IMR-90 (cell line): ENCODE measurements around the gene HSF2. TPM values are rescaled to one million over a fixed set of nuclear protein-coding genes. Genes with fewer than 3 reads are reported as not detected.

Experiments
- ATAC-seq: fragments of 200-7000 bp; cut with Tn5 transposase; 2 replicates; pipeline ENCODE4 v1.9.1; 2020; ENCODE audit warnings: low read depth, mild to moderate bottlenecking, moderate library complexity
- BruUV-seq: library from RNA; stranded (reverse); fragments of 400-500 nt; replicated peaks from 2 replicates; lab custom pipeline; 2021; lab: Mats Ljungman, UMichigan
- CTCF ChIA-PET: fragments of 300-600 bp; formaldehyde crosslinking; extraction: SDS; loops from one replicate; lab custom pipeline; 2021; ENCODE audit warnings: antibody characterized with exemption; lab: Yijun Ruan, JAX
- POLR2A ChIA-PET: fragments of 300-600 bp; sonication (Branson Sonifier 250); formaldehyde crosslinking; loops from one replicate; lab custom pipeline; 2022; ENCODE audit warnings: antibody characterized with exemption; ENCODE audit not compliant: unreplicated experiment; lab: Charles Lee
- DNase-seq: peaks from one replicate; pipeline ENCODE4 v3.0.0; 2013
- H2AFZ ChIP-seq: replicated peaks from 2 replicates; pipeline ENCODE3; 2013; ENCODE audit warnings: low read length, mild to moderate bottlenecking; ENCODE audit not compliant: poor library complexity
- H2AK5ac ChIP-seq: 2 replicates; pipeline ENCODE4 v1.6.1; 2013; ENCODE audit warnings: low read depth, low read length, inconsistent platforms
- H2AK9ac ChIP-seq: replicated peaks from 2 replicates; pipeline ENCODE3; 2013; ENCODE audit warnings: mild to moderate bottlenecking, low read depth, low read length, moderate library complexity; ENCODE audit not compliant: poor library complexity
- H2BK120ac ChIP-seq: 2 replicates; pipeline ENCODE4 v1.6.1; 2013; ENCODE audit warnings: low read depth, low read length, inconsistent platforms
- H2BK15ac ChIP-seq: 3 replicates; pipeline ENCODE4 v1.6.1; 2013; ENCODE audit warnings: low read depth, low read length, inconsistent platforms
- H2BK20ac ChIP-seq: 2 replicates; pipeline ENCODE4 v1.6.1; 2013; ENCODE audit warnings: low read depth, mild to moderate bottlenecking, inconsistent platforms, low read length, moderate library complexity
- H2BK5ac ChIP-seq: 2 replicates; pipeline ENCODE4 v1.6.1; 2013; ENCODE audit warnings: mild to moderate bottlenecking, low read depth, low read length, inconsistent platforms; ENCODE audit not compliant: poor library complexity, severe bottlenecking
- H3K14ac ChIP-seq: replicated peaks from 2 replicates; pipeline ENCODE4 v1.6.1; 2013; ENCODE audit warnings: low read depth, low read length, inconsistent platforms
- H3K18ac ChIP-seq: 2 replicates; pipeline ENCODE4 v1.6.1; 2013; ENCODE audit warnings: low read depth, low read length, control low read depth
- H3K23ac ChIP-seq: 2 replicates; pipeline ENCODE4 v1.6.1; 2013; ENCODE audit warnings: low read depth, low read length, inconsistent platforms
- H3K27ac ChIP-seq: 2 replicates; pipeline ENCODE4 v1.5.1; 2013; ENCODE audit warnings: mild to moderate bottlenecking, control low read depth, low read length; ENCODE audit not compliant: insufficient read depth
- H3K27me3 ChIP-seq: 2 replicates; pipeline ENCODE4 v1.6.1; 2013; ENCODE audit warnings: low read length; ENCODE audit not compliant: control insufficient read depth, insufficient read depth
- H3K36me3 ChIP-seq: 2 replicates; pipeline ENCODE4 v1.6.1; 2013; ENCODE audit warnings: low read length, mixed read lengths; ENCODE audit not compliant: control insufficient read depth, insufficient read depth
- H3K4ac ChIP-seq: 2 replicates; pipeline ENCODE4 v1.6.1; 2013; ENCODE audit warnings: low read depth, low read length, inconsistent platforms
- H3K4me1 ChIP-seq: 2 replicates; pipeline ENCODE4 v1.6.1; 2013; ENCODE audit warnings: low read length, mixed read lengths; ENCODE audit not compliant: control insufficient read depth, insufficient read depth
- H3K4me2 ChIP-seq: 2 replicates; pipeline ENCODE4 v1.6.1; 2013; ENCODE audit warnings: low read depth, mild to moderate bottlenecking, control low read depth, low read length, moderate library complexity
- H3K4me3 ChIP-seq: 2 replicates; pipeline ENCODE4 v1.5.1; 2013; ENCODE audit warnings: low read depth, mild to moderate bottlenecking, control low read depth, low read length, moderate library complexity; ENCODE audit not compliant: insufficient read depth
- H3K56ac ChIP-seq: 2 replicates; pipeline ENCODE4 v1.6.1; 2013; ENCODE audit warnings: low read length, inconsistent platforms; ENCODE audit not compliant: insufficient read depth; ENCODE audit errors: extremely low read depth
- H3K79me1 ChIP-seq, 2 experiments: 2 replicates each; pipeline ENCODE4 v1.6.1; 2013; ENCODE audit warnings: low read length in 2 of 2, inconsistent platforms in 1 of 2, low read depth in 1 of 2
- H3K9ac ChIP-seq: 2 replicates; pipeline ENCODE4 v1.6.1; 2013; ENCODE audit warnings: low read depth, low read length, control low read depth
- H3K9me1 ChIP-seq: 2 replicates; pipeline ENCODE4 v1.6.1; 2013; ENCODE audit warnings: low read length, inconsistent platforms; ENCODE audit not compliant: insufficient read depth
- H3K9me3 ChIP-seq: 2 replicates; pipeline ENCODE4 v1.6.1; 2013; ENCODE audit warnings: low read length; ENCODE audit not compliant: control insufficient read depth, insufficient read depth
- H4K20me1 ChIP-seq: 2 replicates; pipeline ENCODE4 v1.6.1; 2013; ENCODE audit warnings: low read length, inconsistent platforms; ENCODE audit not compliant: insufficient read depth
- H4K5ac ChIP-seq: 2 replicates; pipeline ENCODE4 v1.6.1; 2013; ENCODE audit warnings: mild to moderate bottlenecking, low read depth, low read length, control low read depth
- H4K8ac ChIP-seq, 2 experiments: 2 replicates each; pipeline ENCODE4 v1.6.1; 2013; ENCODE audit warnings: low read depth in 2 of 2, low read length in 2 of 2, control low read depth in 1 of 2, inconsistent platforms in 1 of 2
- H4K91ac ChIP-seq: 2 replicates; pipeline ENCODE4 v1.6.1; 2013; ENCODE audit warnings: low read depth, low read length, inconsistent platforms; ENCODE audit not compliant: insufficient read depth
- CTCF ChIP-seq: conservative IDR thresholded peaks from 2 replicates; pipeline ENCODE4 v1.5.1; 2012; ENCODE audit warnings: mild to moderate bottlenecking, low read depth, low read length, improper control_type of control experiment
- POLR2A ChIP-seq: IDR thresholded peaks from 2 replicates; pipeline ENCODE4 v1.6.1; 2012; ENCODE audit warnings: mild to moderate bottlenecking, low read depth, low read length
- RAD21 ChIP-seq: IDR thresholded peaks from 2 replicates; pipeline ENCODE4 v1.6.1; 2012; ENCODE audit warnings: low read length, improper control_type of control experiment
- RCOR1 ChIP-seq: IDR thresholded peaks from 2 replicates; pipeline ENCODE4 v1.6.1; 2012; ENCODE audit warnings: mild to moderate bottlenecking, low read length, improper control_type of control experiment; ENCODE audit not compliant: insufficient replicate concordance
- RFX5 ChIP-seq: IDR thresholded peaks from 2 replicates; pipeline ENCODE4 v1.8.0; 2012; ENCODE audit warnings: low read depth, mild to moderate bottlenecking, low read length, moderate library complexity
- USF2 ChIP-seq: fragments of 150-350 bp; IDR thresholded peaks from 2 replicates; pipeline ENCODE4 v1.6.1; 2017; ENCODE audit warnings: mild to moderate bottlenecking, antibody characterized with exemption, low read length, low read depth
- WGBS, 2 experiments: methylation state at CpG; one replicate each; pipeline versions ENCODE4 v1.1.5 to v1.1.7; 2013; ENCODE audit warnings: missing lambda C conversion rate in 2 of 2; ENCODE audit not compliant: insufficient read length in 1 of 2; ENCODE audit errors: extremely low coverage in 2 of 2; 5-methylcytosine and 5-hydroxymethylcytosine counted together
- dilution Hi-C: fragments of 300-500 bp; cut with HindIII; formaldehyde crosslinking; loops from one replicate; pipeline ENCODE4 v1.14.3; 2018; ENCODE audit warnings: low sequenced_read_pairs; ENCODE audit not compliant: unreplicated experiment
- in situ Hi-C: fragments of 300-500 bp; cut with MboI; formaldehyde crosslinking; loops from 3 replicates; pipeline ENCODE4 v1.14.3; 2019; ENCODE audit warnings: low sequenced_read_pairs, inconsistent platforms, mixed read lengths
- intact Hi-C: fragments of 100-400 bp; cut with micrococcal nuclease; formaldehyde crosslinking; loops from 2 replicates; pipeline ENCODE4 v1.10.0; 2022
- polyA plus RNA-seq, 3 experiments: library from polyadenylated mRNA; depleted of rRNA; stranded (reverse); fragments of >200 nt; gene quantifications; 2 replicates each; pipeline ENCODE4 v1.2.3, GENCODE V29; 2012; ENCODE audit warnings: low replicate concordance in 1 of 3
- total RNA-seq: library from RNA; depleted of rRNA; stranded (reverse); fragments of >200 nt; gene quantifications from 2 replicates; pipeline ENCODE4 v1.2.3, GENCODE V29; 2012

The HSF2 gene
- total and polyA plus RNA-seq, 2 of the 4 experiments (the other 2 are of a cell fraction): 17.6 to 28.9 TPM

- intact Hi-C loops (no loop called here), dilution Hi-C loops (no loop called here)
- H3K9me3 ChIP-seq: no peaks in the 10 kb centered on the region
Measured at GRCh38 chr6:122406187-122406586, 6.7 kb downstream of the HSF2 start.

More at GRCh38 chr6:122406187-122406586, 6.7 kb downstream of the HSF2 start:
- H3K14ac ChIP-seq: no peak overlapping the region
- in situ Hi-C loops: no loop called here
- H3K79me1 ChIP-seq: peaks cover 15 to 53% of the 10 kb centered on the region in 2 experiments; a peak in 3 of 4 replicates
- no peak overlapping the region for H4K8ac ChIP-seq
- no peak overlapping the region for H4K91ac ChIP-seq
- no peak overlapping the region for H3K4me2 ChIP-seq
- no peak overlapping the region for H2AK5ac ChIP-seq
- TF ChIP-seq RAD21: no peak
- no peak for TF ChIP-seq CTCF
- no peak for TF ChIP-seq USF2
- TF ChIP-seq RCOR1: no peak
- TF ChIP-seq POLR2A: no peak
- no peak for TF ChIP-seq RFX5
- no peak overlapping the region for H2BK120ac ChIP-seq
- H2BK15ac ChIP-seq: no peak overlapping the region
- no peak overlapping the region for H3K4me3 ChIP-seq
- ChIA-PET POLR2A (no interaction called here), CTCF (interaction anchor here (0.9 kb wide), 2 partner anchors 8 to 74 kb away, joined by 3 to 5 read pairs; no protein-coding TSS in a partner anchor)
- no peak overlapping the region for H3K4ac ChIP-seq
- H3K36me3 ChIP-seq: no peaks in the 10 kb centered on the region
- no peak for DNase-seq
- H2AFZ ChIP-seq: no peak overlapping the region
- H3K27ac ChIP-seq: no peak overlapping the region
- H3K23ac ChIP-seq: no peak overlapping the region
- H3K4me1 ChIP-seq: no peaks in the 10 kb centered on the region
- H4K5ac ChIP-seq: no peak overlapping the region
- WGBS, 2 experiments: 86% methylated on average over 1 of the region's 1 CpG; no CpG with 5 or more reads in 1 of the 2 experiments
- BruUV-seq: no TSS peak
- H3K9me1 ChIP-seq: no peaks in the 10 kb centered on the region
- H2BK5ac ChIP-seq: no peak overlapping the region
- no peak overlapping the region for H3K56ac ChIP-seq
- no peaks in the 10 kb centered on the region for H4K20me1 ChIP-seq
- no peaks in the 10 kb centered on the region for H3K27me3 ChIP-seq
- no peak overlapping the region for H2AK9ac ChIP-seq
- H2BK20ac ChIP-seq: no peak overlapping the region
- H3K9ac ChIP-seq: no peak overlapping the region
- ATAC-seq: no peak
- no peak overlapping the region for H3K18ac ChIP-seq
